Measurements from ENCODE around the gene AASDH.

The AASDH gene

DNA sequence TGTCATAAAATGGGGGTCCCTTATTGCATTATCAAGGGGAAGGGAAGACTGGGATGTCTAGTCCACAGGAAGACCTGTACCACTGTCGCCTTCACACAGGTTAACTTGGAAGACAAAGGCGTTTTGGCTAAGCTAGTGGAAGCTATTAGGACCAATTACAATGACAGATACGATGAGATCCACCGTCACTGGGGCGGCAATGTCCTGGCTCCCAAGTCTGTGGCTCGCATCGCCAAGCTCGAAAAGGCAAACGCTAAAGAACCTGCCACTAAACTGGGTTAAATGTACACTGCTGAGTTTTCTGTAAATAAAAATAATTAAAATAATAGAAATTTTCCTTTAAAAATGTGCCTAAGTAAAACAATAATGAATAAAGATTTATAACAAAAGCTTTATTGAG is 30.6 kb downstream of the AASDH start:
- no peak for TF ChIP-seq ZFP3 (CRISPR knock-in tag; IDR thresholded peaks at IDR 0.05)
- no peak for TF ChIP-seq OSR1 (CRISPR knock-in tag; IDR thresholded peaks at IDR 0.05)
- no peak for TF ChIP-seq ESRRG (CRISPR knock-in tag; IDR thresholded peaks at IDR 0.05)
- TF ChIP-seq TCF4 (CRISPR knock-in tag; IDR thresholded peaks at IDR 0.05; ENCODE audit: borderline replicate concordance), result no peak
- no peak for TF ChIP-seq ARNTL (CRISPR knock-in tag; IDR thresholded peaks at IDR 0.05; ENCODE audit: borderline replicate concordance, low read depth)
- TF ChIP-seq, protein P1, sequence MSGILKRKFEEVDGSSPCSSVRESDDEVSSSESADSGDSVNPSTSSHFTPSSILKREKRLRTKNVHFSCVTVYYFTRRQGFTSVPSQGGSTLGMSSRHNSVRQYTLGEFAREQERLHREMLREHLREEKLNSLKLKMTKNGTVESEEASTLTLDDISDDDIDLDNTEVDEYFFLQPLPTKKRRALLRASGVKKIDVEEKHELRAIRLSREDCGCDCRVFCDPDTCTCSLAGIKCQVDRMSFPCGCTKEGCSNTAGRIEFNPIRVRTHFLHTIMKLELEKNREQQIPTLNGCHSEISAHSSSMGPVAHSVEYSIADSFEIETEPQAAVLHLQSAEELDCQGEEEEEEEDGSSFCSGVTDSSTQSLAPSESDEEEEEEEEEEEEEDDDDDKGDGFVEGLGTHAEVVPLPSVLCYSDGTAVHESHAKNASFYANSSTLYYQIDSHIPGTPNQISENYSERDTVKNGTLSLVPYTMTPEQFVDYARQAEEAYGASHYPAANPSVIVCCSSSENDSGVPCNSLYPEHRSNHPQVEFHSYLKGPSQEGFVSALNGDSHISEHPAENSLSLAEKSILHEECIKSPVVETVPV (CRISPR knock-in tag; IDR thresholded peaks at IDR 0.05), result no peak
- no peak for ATAC-seq

DNA sequence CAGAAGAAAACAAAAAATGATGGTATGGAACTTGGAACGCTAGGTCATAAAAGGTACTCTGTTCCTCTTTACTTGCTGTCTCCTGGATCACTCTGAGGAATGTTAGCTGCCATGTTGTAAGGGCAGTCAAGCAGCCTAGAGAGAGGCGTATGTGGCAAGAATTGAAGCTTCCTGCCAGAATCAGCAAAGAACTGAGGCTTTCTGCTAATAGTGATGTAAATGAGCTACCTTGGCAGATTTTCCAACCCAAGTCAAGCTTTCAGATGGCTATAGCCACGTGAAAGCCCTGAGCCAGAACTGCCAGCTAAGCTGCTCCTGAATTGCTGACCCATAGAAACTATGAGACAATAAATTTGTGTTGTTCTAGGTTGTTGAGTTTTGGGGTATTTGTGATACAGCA is 38.7 kb downstream of the AASDH start:
- no peak for TF ChIP-seq ZFP3 (CRISPR knock-in tag; IDR thresholded peaks at IDR 0.05)
- TF ChIP-seq ZNF70 (CRISPR knock-in tag; IDR thresholded peaks at IDR 0.05), result no peak
- TF ChIP-seq ZC3H10 (CRISPR knock-in tag; IDR thresholded peaks at IDR 0.05), result no peak
- ATAC-seq, result no peak

GRCh38 chr4:56345458-56345857 is 41.8 kb downstream of the AASDH start:
- ATAC-seq, result no peak
- no peak for TF ChIP-seq CREB5 (CRISPR knock-in tag; IDR thresholded peaks at IDR 0.05; ENCODE audit: low read depth)
- TF ChIP-seq OSR1 (CRISPR knock-in tag; IDR thresholded peaks at IDR 0.05), result no peak
- no peak for TF ChIP-seq ZFP30 (CRISPR knock-in tag; IDR thresholded peaks at IDR 0.05)
- TF ChIP-seq RARB (CRISPR knock-in tag; IDR thresholded peaks at IDR 0.05), result no peak
- TF ChIP-seq ESRRG (CRISPR knock-in tag; IDR thresholded peaks at IDR 0.05), result no peak
- no peak for TF ChIP-seq GLIS3 (CRISPR knock-in tag; IDR thresholded peaks at IDR 0.05)
- TF ChIP-seq ZNF565 (CRISPR knock-in tag; conservative IDR thresholded peaks at IDR 0.05; ENCODE audit: low read depth), result no peak
- TF ChIP-seq PATZ1 (CRISPR knock-in tag; IDR thresholded peaks at IDR 0.05; ENCODE audit: borderline replicate concordance), result no peak
- no peak for TF ChIP-seq BACH2 (CRISPR knock-in tag; IDR thresholded peaks at IDR 0.05; ENCODE audit: borderline replicate concordance)
- no peak for TF ChIP-seq ISL1 (CRISPR knock-in tag; IDR thresholded peaks at IDR 0.05)
- TF ChIP-seq ZC3H10 (CRISPR knock-in tag; IDR thresholded peaks at IDR 0.05), result no peak
- no peak for TF ChIP-seq SNAI2 (CRISPR knock-in tag; IDR thresholded peaks at IDR 0.05)
- TF ChIP-seq ARNTL (CRISPR knock-in tag; IDR thresholded peaks at IDR 0.05; ENCODE audit: borderline replicate concordance, low read depth), result no peak
- no peak for TF ChIP-seq CSDC2 (CRISPR knock-in tag; IDR thresholded peaks at IDR 0.05)
- TF ChIP-seq, protein P1 (CRISPR knock-in tag; IDR thresholded peaks at IDR 0.05), result no peak
- TF ChIP-seq, protein P2, sequence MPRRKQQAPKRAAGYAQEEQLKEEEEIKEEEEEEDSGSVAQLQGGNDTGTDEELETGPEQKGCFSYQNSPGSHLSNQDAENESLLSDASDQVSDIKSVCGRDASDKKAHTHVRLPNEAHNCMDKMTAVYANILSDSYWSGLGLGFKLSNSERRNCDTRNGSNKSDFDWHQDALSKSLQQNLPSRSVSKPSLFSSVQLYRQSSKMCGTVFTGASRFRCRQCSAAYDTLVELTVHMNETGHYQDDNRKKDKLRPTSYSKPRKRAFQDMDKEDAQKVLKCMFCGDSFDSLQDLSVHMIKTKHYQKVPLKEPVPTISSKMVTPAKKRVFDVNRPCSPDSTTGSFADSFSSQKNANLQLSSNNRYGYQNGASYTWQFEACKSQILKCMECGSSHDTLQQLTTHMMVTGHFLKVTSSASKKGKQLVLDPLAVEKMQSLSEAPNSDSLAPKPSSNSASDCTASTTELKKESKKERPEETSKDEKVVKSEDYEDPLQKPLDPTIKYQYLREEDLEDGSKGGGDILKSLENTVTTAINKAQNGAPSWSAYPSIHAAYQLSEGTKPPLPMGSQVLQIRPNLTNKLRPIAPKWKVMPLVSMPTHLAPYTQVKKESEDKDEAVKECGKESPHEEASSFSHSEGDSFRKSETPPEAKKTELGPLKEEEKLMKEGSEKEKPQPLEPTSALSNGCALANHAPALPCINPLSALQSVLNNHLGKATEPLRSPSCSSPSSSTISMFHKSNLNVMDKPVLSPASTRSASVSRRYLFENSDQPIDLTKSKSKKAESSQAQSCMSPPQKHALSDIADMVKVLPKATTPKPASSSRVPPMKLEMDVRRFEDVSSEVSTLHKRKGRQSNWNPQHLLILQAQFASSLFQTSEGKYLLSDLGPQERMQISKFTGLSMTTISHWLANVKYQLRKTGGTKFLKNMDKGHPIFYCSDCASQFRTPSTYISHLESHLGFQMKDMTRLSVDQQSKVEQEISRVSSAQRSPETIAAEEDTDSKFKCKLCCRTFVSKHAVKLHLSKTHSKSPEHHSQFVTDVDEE (CRISPR knock-in tag; IDR thresholded peaks at IDR 0.05), result no peak
- no peak for TF ChIP-seq ZNF8 (CRISPR knock-in tag; IDR thresholded peaks at IDR 0.05)

DNA sequence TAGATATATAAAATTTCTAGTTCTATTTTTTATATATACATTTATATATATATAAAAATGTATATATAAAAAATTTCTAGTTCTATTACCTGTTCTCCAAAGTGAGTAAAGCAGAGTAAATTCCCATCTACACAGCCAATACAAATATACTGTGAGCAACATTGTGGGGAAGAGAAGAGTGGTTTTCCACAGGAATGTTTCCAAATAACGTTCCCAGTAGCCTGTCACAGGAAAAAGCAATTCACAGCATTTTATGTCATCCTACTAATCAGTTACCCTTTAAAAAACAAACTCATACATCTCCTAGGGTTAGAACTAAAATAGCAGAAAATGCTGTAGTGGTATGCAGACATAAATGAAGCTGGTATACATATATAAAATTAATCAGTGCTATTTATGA is 44.5 kb downstream of the AASDH start:
- TF ChIP-seq BACH2 (CRISPR knock-in tag; IDR thresholded peaks at IDR 0.05; ENCODE audit: borderline replicate concordance) (no peak), OSR1 (CRISPR knock-in tag; IDR thresholded peaks at IDR 0.05) (no peak), ESRRG (CRISPR knock-in tag; IDR thresholded peaks at IDR 0.05) (no peak), ISL1 (CRISPR knock-in tag; IDR thresholded peaks at IDR 0.05) (no peak), RARB (CRISPR knock-in tag; IDR thresholded peaks at IDR 0.05) (no peak), ZNF70 (CRISPR knock-in tag; IDR thresholded peaks at IDR 0.05) (no peak), PATZ1 (CRISPR knock-in tag; IDR thresholded peaks at IDR 0.05; ENCODE audit: borderline replicate concordance) (no peak), ZC3H10 (CRISPR knock-in tag; IDR thresholded peaks at IDR 0.05) (no peak)
- ATAC-seq, result no peak
